SU-DHL-6 (cell line): ENCODE data around the gene CCER1.

Source experiments
- CTCF ChIP-seq: fragments of 200-600 bp; sonication (generic); IDR thresholded peaks from one replicate; pipeline ENCODE4 v1.5.1; 2017; ENCODE audit warnings: antibody characterized with exemption, mild to moderate bottlenecking, low read length, moderate library complexity; ENCODE audit not compliant: insufficient read depth, poor library complexity, severe bottlenecking
- EZH2phosphoT487 ChIP-seq: fragments of 200-600 bp; sonication (generic), shearing (Covaris generic); conservative IDR thresholded peaks from 2 replicates; pipeline ENCODE4 v1.6.1; 2018; ENCODE audit warnings: mild to moderate bottlenecking, antibody characterized with exemption, low read length, moderate library complexity, mixed read lengths

GRCh38 chr12:90969851-90970250 lies 14.9 kb upstream of the CCER1 start:
- no peak for TF ChIP-seq CTCF
- no peak for TF ChIP-seq EZH2phosphoT487
